Activated CD8-positive, alpha-beta memory T cell treated with anti-CD3 and anti-CD28 coated beads, Interleukin-2, amount 50 U/mL, for 1 hour (primary cell): ENCODE measurements around the gene ZDHHC14.
"Not testable (repeated sequence)": the region's sequence is repeated elsewhere in the genome, so short reads cannot be mapped to it uniquely, and the experiment has no call there.

Source experiments
- DNase-seq: peaks from one replicate; pipeline ENCODE4 v3.0.0-alpha.2; 2020; ENCODE audit errors: extremely low read depth

Gene ZDHHC14

DNA sequence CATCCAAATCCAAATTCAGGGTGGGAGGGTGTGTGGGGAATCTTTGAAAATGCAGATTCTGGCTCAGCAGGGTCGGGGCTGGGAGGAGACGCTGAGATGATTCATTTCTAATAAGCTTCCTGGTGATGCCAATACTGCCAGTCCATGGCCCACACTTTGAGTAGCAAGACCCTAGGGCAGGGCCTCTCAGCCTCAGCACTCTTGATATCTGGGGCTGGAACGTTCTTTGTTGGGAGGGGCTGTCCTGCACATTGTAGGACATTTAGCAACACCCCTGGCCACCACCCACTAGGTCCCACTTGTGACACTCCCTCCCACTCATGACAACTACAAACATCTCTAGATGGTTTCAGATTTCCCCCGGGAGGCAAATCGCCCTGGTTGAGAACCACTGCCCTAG lies 191.0 kb downstream of the ZDHHC14 start:
- DNase-seq = no peak

DNA sequence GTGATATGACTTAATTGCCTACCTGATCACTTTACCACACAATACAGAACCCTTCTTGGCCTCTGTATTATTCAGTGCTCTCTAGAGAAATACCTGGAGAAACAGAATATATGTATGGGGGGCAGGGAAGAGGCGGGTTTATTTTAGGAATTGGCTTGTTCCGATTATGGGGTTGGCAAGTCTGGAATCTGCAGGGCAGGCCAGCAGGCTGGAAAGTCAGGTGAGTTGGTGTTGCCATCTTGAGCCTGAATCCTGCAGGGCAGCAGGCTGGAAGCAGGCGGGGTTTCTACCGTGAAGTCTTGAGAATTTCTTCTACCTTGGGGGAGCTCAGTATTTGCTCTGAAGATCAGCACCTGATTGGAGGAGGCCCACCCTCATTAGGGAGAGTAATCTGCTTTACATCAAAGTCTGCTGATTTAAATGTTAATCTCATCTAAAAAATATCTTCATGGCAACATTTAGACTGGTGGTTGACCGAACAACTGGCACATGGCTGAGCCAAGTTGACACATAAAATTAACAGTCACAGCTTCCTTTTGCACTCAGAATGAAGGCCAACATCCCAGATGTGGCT lies 193.9 kb downstream of the ZDHHC14 start:
- DNase-seq = no peak

DNA sequence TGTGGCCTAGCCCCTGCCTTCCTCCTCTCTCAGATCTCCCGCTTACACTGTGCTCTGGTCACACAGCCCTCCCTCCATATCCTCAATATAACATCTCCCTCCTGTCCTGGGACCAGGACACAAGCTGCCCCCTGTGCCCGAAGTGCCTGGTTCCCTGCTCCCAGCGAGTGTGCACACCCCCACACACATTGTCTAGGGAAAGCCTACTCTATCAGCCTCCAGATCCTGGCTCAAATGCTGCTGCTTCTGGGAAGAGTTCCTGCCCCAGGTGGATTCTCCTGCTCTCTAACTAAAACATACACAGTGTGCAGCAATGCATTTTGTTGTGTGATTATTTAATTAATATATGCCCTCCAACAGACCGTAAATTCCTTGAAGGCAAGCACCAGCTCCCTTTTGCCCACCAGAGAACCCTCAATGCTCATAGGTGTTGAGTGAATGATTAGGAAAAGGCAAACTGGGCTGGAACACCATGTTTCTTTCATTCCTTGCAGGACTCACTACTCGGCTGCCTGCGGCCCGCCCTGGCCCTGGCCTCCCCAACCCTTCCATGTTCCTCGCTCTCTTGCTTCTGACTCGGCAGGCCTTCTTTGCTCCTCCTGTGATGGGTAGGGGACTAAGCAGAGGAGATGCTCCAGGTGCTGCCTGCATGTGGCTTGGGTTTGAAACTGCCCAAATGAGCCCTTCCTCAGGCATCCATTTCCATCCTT lies 194.6 kb downstream of the ZDHHC14 start:
- DNase-seq = no peak

DNA sequence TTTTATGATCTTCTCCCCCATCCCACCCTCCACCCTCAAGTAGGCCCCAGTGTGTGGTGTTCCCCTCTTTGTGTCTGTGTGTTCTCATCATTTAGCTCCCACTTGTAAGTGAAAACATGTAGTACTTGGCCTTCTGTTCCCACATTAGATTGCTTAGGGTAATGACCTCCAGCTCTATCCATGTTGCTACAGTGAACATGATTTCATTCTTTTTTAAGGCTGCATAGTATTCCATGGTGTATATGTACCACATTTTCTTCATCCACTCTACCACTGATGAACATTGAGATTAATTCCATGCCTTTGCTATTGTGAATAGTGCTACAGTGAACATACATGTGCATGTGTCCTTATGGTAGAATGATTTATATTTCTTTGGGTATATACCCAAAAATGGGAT lies 196.0 kb downstream of the ZDHHC14 start:
- DNase-seq = not testable (repeated sequence)

DNA sequence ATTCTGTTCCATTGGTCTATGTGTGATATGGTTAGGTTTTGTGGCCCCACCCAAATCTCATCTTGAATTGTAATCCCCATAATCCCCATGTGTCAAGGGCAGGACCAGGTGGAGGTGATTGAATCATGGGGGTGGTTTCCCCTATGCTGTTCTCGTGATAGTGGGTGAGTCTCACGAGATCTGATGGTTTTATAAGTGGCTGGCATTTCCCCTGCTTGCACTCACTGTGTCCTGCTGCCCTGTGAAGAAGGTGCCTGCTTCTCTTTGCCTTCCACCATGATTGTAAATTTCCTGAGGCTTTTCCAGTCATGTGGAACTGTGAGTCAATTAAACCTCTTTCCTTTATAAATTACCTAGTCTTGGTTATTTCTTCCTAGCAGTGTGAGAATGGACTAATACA lies 197.5 kb downstream of the ZDHHC14 start:
- not testable (repeated sequence) for DNase-seq

DNA sequence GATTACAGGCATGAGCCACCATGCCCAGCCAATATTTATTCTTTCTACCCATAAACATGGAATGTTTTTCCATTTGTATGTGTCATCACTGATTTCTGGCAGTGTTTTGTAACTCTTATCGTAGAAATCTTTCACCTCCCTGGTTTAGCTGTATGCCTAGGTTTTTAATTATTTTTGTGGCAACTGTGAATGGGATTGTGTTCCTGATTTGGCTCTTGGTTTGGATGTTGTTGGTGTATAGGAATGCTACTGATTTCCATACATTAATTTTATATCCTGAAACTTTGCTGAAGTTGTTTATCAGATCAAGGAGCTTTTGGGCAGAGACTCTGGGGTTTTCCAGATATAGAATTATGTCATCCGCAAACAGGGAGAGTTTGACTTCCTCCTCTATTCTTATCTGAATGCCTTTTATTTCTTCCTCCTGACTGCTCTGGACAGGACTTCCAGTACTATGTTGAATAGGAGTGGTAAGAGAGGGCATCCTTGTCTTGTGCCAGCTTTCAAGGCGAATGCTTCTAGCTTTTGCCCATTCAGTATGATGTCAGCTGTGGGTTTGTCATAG lies 198.6 kb downstream of the ZDHHC14 start:
- DNase-seq = no peak

DNA sequence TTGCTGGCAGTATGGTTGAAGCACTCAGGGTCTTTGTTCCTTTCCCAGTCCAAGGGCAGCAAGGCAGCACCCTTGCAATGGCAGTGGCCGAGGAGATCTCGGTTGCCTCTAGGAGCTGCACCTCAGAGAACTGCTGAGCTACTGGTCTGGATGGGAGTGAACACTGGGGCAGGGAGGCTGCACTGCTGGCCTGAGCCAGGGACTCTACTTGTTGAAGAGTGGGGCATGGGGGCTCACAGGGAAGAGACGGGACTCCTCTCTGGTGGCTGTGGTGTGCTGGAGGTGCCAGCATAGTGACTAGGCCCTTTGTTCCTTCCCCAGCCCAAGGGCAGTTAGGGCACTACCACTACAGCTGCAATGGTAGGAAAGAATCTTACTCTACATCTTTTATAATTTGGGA lies 203.0 kb downstream of the ZDHHC14 start:
- no peak for DNase-seq

DNA sequence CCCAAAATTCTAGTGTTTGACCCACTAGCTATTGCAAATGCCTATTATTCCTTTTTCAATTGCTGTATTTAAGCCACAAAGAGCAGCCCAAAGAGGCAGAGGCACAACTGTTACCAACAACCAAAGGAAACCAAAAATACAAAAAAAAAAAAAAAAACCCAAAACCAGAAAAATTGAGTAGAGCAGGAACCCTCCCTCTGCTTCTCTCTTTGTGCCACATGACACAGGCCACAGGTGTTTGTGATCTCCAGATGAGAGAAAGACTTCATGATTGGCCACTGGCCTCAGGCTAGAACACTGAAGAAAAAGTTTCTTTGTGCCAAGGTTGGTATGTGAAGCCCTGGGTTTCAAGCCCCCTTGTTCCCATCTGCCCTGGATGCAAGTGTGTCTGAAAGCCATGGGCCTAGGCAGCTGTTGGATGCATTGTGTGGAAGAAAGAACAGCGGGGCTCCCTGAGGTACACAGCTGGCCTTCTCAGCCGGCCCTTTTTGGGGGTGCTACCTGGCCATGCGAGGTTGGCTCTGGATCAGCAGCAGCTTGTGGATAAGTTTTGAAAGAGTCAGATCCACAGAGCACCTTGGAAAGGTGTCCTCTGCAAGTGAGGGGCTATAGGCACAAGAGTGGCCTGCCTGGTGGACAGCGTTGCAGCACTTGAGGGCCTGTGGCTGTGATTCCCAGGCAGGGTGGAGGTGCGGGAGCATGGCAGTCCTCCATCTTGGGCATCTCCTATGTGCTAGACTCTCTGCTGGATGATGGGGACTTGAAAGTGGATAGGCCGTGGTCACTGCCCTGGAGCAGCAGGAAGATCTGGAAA lies 204.5 kb downstream of the ZDHHC14 start:
- no peak for DNase-seq

DNA sequence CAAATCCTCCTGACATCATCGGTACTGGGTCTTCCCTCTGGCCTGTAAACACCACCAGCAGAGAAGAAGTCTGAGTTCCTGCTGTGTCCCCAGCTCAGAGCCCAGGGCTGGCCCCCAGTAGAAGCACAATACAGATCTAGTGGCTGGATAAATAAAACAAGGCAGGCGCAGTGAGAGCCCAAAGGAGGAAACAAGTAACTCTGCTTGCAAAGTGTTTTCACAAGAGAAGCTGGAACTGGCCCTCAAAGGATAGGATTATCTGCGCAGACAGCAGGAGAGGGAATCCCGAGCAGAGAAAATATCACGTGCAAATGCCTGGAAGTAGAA lies 205.1 kb downstream of the ZDHHC14 start:
- DNase-seq = no peak

DNA sequence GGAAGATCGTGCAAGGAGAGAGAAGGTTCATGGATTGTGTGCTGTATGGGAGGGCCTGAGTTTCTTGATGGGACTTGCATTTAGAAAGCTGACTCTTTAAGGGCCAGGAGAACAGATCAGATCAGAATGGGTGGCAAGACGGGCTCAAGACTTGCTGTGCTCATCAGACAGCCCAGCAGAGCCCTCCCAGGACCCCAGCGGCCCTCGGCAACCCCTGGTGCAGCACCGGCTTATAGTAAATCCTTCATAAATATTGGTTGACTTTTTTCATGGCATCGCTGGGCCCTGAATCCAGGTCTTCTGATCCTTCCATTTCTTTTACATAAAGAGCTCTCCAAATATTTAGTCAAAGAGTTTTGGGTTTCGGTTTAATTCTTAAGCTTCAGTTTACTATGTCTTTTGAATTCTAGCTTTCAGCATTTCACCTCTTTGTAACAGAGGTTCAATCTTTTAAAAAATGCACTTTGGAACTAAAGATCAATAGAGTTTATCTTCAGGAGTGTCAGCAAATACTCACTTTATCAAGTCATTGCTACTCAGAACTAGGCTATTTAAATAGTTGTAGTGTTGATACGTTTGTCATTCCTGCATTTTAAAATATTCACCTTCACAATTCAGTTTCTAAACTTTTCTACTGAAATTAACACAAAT lies 205.6 kb downstream of the ZDHHC14 start:
- no peak for DNase-seq

DNA sequence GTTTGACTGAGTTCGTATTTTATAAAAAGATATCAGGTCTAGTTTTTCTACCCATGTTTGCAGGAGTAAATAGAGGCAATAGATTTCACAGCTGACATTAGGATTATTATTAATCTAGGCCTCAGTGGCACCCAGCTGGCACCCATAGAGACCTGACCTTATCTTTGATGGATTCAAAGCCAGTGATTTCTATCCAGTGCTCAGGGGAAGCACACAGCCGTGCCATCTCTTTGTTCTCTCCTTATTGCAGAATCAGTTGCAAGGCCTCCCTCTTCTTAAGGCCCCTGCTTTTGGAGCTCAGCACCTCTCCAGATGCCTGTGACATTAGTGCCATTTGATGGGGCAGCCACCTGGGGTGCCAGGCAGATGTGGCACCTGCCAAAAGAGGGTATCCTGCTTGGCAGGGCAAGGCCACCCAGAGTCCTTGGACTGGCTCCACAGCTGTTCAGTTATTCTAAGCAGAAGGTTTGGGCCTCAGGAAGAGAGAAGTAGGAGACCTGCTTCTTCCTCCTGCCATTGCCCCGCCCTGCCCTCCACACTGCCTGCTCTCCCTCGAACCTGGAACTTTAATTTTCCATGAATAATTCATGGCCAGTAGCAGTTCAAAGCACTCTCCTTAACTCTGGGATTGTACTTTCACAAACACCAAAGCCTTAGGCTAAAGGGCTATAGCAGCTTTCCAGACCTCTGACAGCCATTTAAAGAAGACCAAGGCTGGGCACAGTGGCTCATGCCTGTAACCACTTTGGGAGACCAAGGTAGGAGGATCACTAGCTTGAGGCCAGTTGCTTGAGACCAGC lies 206.3 kb downstream of the ZDHHC14 start:
- DNase-seq = no peak

DNA sequence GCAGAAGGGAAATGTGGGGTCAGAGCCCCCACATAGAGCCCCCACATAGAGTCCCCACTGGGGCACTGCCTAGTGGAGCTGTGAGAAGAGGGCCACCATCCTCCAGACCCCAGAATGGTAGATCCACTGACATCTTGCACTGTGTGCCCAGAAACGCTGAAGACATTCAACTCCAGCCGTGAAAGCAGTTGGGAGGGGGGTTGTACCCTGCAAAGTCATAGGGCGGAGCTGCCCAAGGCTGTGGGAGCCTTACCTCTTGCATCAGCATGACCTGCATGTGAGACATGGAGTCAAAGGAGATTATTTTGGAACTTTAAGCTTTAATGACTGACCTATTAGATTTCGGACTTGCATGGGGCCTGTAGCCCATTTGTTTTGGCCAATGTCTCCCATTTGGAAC lies 209.7 kb downstream of the ZDHHC14 start:
- DNase-seq = not testable (repeated sequence)

DNA sequence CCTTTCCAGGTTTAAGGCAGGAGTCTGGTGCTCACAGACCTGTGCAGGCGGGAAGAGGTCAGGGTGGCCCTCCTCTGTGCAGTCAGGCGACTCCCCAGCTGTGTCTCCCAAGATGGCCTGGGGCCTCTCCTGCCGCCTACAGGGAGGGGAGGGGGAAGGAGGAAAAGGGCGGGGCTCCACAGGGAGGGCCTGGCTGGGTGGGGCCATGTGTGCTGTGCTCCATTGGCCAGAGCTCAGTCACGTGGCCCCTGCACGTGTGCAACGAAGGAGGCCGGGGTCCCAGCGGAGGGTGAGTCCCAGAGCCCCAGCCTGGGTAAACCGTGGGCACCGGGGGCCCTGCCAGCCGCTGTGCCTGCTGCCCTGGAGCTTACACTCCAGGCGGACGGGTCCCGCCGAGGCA lies 211.6 kb downstream of the ZDHHC14 start:
- no peak for DNase-seq

DNA sequence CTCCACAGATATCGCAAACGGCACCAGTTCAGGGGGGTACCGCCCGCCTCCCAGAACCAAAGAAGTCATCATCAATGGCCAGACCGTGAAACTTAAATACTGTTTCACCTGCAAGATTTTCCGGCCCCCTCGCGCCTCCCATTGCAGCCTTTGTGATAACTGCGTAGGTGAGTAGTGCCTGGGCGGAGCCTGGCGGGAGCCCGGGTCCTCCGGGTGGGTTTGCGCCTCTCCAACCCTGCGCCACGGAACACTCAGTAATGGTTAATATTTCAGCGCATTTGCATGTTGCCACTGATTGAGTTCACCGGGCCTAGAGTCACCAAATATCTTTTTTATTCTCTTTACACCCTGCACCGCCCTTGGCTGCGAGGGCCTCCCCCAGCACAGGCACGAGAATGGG lies 212.0 kb downstream of the ZDHHC14 start:
- no peak for DNase-seq

DNA sequence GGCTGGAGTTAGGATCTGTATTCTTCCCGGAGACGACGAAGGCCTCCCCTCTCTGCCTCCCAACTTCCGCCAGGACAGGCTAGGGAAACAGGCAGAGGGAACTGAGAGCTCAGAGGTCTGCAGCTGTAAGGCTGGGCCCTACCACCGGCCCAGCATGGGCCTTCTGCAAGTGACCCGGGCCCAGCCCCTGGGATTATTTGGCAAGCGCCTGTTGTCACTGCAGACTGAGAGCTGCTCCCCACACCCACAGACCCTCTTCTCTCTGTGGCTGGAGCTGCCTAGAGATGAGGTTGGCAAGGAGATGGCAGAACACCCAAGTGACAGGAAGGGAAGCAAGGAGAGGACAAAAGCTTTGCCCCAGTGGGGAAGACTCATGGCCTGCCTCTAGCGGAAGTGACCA lies 212.6 kb downstream of the ZDHHC14 start:
- DNase-seq = no peak

DNA sequence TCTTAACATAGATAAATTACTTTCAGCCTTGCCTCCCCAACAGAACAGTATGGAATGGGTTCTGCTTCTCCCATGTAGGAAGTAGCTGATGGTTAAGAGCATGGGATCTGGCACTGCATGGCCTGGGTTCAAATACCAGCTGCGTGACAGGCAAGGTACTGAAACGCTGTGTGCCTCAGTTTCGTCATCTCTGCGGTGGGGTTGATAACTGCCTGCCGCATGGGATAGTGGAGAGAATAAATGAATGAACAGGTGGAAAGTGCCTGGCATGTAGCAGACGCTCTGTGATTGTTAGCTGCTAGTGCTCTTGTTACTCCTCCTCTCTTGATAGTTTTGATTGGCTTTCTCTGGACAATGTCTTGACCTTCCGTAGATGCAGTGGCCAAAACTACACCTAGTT lies 213.3 kb downstream of the ZDHHC14 start:
- DNase-seq = no peak

DNA sequence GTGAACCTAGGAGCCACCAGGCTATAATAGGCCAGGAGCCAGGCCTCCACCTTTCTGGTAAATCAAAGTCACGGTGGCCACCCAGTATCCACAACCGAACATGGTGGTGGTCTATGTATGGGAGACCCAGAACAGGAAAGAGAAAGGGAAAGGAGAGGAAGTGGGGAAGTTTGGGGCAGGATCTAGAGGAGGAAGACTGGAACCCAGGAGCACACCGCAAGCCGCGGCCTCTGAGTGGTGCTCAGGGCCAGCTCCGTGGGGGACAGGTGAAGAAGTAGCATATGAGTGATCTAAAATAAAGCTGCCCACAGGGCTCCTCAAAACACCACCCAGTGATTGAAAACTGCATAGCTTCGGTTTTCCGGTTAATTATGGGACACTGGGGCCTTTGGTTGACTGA lies 214.8 kb downstream of the ZDHHC14 start:
- DNase-seq = no peak

DNA sequence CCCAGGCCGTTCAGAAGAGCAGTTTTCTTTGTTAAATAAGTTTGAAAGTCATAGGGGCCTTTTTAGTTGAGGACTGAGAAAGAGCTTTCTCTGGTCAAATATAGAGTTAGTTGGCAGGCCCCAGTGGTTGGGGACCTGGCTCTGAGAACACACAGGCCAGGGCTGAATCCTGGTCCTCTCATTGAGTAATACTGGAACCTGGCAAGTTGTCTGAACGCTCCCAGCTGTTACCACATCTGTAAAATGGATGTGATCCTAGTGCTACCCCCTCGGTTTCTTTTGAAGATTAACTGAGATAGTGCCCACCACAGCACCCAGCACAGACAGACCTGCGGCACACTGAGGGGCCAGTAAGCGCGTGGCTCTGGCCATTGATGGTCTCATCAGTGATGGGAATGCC lies 215.5 kb downstream of the ZDHHC14 start:
- DNase-seq = no peak

DNA sequence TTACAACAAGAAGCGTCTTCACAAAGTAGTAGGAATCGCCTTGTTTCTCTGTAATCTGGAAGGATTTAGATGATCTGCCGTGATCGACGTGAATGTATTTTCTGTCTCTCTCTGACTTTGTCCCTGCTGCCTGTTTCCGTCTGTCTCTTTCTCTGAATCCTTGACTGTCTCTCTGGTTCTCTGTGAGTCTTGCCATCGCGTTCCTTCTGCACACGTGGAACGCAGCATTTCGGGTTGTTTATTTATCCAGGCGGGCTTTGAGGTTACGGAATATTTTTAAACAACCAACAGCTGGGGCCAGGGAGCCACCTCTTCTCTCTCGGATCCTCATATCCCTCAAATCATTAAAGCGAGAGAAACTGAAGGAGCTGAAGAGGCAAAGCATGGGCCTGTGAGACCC lies 215.9 kb downstream of the ZDHHC14 start:
- DNase-seq = no peak

DNA sequence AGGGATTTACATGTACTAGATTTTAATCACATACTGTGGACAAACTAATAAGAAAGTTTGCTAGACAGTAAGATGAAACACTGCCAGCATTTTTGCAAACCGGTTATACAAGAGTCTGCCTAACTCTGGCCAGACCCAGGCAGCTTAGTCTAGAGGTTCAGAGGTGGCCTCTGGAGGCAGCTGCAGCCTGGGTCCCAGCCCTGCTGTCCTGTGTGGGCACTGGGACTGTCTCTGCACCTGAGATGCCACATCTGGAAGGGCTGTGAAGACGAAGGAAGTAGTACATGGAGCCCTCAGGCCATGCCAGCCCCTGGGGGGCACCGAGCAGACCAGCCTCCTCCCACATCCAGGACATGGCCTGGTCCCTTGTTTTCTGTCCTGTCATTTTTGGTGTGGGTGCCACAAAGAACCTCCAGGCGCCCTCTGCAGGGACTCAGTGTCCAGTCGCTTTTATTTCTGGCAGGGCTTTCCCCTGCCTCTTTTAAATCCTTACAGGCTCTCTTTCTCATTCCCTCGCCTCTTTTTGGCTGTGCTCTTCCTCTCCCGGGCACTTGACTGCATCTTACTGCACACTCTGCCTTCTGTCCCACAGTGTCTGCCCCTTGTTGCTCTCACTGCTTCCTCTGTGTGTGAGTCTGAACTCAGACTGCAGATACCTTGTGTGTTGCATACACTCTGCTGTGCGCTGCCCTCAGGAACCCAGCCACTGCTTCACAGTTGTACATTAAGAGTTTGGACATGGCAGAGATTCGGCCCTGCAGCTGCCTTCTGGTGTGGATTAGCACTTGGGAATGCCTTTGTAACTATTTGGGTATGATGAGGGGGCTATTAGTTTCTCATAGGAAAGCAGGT lies 216.7 kb downstream of the ZDHHC14 start:
- no peak for DNase-seq

DNA sequence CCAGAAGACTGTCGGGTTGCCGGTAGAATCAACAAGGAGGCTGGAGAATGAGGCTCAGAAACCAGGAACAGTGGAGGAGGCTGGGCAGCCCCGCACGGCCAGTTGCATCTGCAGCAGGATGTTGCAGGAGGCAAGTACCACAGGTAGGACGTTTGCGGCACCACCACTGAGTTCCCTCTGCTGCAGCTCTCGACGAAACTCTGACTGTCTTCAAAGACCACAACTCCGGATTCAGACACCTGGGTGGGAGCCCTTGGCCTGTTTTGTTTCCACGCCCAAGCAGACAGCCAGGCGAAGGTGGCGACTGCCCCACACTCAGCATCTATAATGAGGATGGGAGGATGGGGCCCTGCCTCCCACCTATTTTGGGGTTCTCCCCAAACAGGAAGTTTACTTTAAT lies 218.2 kb downstream of the ZDHHC14 start:
- DNase-seq = no peak
